Activated CD4-positive, alpha-beta T cell treated with anti-CD3 and anti-CD28 coated beads, Interleukin-2, amount 50 U/mL, for 24 hours (primary cell): ENCODE results near the gene IGFBP6.

ENCODE experiments used
- DNase-seq, 2 donors: peaks; one replicate each; pipeline ENCODE4 v3.0.0-alpha.2; 2020; ENCODE audit warnings: low read depth in 1 of 2, low spot score in 1 of 2

Gene IGFBP6

GRCh38 chr12:53097564-53098353 is at the start of gene IGFBP6:
IGFBP6 (plus strand) TSS chr12:53097667; CDS start chr12:53097718, 51 bp downstream.
- peak; percentile 18 to 32 for DNase-seq

GRCh38 chr12:53048033-53048779 is 49.3 kb upstream of the IGFBP6 start:
- no peak for DNase-seq

GRCh38 chr12:53048780-53049401 is 48.6 kb upstream of the IGFBP6 start:
- DNase-seq, result no peak

GRCh38 chr12:53049571-53050318 is 47.7 kb upstream of the IGFBP6 start, which contains the start of gene TNS2:
TNS2 (plus strand) TSS chr12:53050065; CDS start chr12:53050186, 121 bp downstream.
- DNase-seq, result no peak

GRCh38 chr12:53050426-53051057 is 46.9 kb upstream of the IGFBP6 start:
- DNase-seq, result no peak

- no peak for DNase-seq
These were observed 46.2 kb upstream of the IGFBP6 start for GRCh38 chr12:53051058-53051880.

- DNase-seq, result no peak
These were observed 45.5 kb upstream of the IGFBP6 start for GRCh38 chr12:53051881-53052412.

GRCh38 chr12:53052419-53053217 is 44.8 kb upstream of the IGFBP6 start:
- no peak for DNase-seq

- DNase-seq, result peak in 1 of 2 donors; percentile 30
These were observed 44.0 kb upstream of the IGFBP6 start for GRCh38 chr12:53053218-53054111.

- DNase-seq, result peak; percentile 87 to 91
These were observed 43.2 kb upstream of the IGFBP6 start for GRCh38 chr12:53054112-53054878.

- no peak for DNase-seq
These were observed 41.8 kb upstream of the IGFBP6 start for GRCh38 chr12:53055471-53056266.

GRCh38 chr12:53056296-53056695 is 41.2 kb upstream of the IGFBP6 start:
- no peak for DNase-seq

- DNase-seq, result no peak
These were observed 40.6 kb upstream of the IGFBP6 start for GRCh38 chr12:53056901-53057300.

GRCh38 chr12:53057816-53058500 is 39.5 kb upstream of the IGFBP6 start:
- DNase-seq, result no peak

- no peak for DNase-seq
These were observed 38.6 kb upstream of the IGFBP6 start for GRCh38 chr12:53058674-53059433.
